NCI-H2196 treated with DMSO at 0.1 percent for 48 hours (cell line): ENCODE data around the gene TMOD1.
"Not testable (repeated sequence)": the region's sequence is repeated elsewhere in the genome, so short reads cannot be mapped to it uniquely, and the experiment has no call there.

Source experiments
- DNase-seq: peaks from one replicate; lab custom pipeline; 2025; ENCODE audit not compliant: unreplicated experiment; lab: John Stamatoyannopoulos, UW

Gene TMOD1

DNA sequence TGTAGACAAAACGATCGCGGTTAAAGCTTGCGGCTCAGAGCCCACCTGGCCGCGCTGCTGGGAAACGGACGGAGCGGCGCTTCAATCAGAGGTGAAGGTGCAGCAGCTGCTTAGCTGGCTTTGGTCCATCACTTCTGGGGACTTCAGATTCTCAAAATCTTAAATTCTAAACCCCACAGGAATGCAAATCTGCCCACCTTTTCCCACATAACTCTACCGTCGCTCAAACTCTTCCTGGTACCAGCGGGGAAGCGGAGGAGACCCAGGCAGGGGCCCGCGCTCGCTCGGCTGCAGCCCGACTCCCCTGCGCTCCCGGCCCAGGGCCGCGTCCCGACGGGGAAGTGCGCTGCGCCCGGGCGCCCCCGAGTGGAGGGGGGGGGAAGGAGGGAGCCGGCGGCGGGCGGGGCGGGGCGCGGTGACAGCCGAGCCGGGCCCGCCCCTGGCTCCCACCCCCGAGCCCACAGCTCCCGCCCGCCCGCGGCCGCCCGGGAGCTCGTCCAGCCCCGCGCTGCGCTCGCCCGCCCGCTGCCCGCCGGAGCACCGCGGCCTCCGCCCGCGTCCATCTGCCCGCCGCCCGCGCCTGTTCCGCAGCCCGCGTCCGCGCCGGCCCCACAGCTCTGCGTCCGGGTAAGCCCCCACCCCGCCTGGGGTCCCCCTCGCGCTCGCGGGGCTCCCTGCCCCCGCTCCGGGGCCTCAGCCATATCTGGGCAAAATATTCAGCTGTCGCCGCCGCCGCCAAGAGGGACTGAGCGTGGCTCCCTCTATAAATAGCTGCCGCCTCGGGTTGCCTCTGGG is at the start of gene TMOD1:
Gene TMOD1 (plus strand): TSS at position 490 of the 795 bp plus-strand sequence. CDS start 22,523 bp downstream, outside the sequence.
- peak; percentile 55 for DNase-seq

DNA sequence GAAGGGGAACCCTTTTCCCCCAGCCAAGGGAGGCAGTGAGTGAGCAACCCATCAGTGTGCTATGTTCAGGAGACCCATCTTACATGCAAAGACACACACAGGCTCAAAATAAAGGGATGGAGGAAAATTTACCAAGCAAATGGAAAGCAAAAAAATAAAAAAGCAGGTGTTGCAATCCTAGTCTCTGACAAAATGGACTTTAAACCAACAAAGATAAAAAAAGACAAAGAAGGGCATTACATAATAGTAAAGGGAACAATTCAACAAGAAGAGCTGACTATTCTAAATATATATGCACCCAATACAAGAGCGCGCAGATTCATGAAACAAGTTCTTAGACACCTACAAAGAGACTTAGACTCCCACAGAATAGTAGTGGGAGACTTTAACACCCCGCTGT is 47.9 kb upstream of the TMOD1 start:
- DNase-seq: not testable (repeated sequence)

DNA sequence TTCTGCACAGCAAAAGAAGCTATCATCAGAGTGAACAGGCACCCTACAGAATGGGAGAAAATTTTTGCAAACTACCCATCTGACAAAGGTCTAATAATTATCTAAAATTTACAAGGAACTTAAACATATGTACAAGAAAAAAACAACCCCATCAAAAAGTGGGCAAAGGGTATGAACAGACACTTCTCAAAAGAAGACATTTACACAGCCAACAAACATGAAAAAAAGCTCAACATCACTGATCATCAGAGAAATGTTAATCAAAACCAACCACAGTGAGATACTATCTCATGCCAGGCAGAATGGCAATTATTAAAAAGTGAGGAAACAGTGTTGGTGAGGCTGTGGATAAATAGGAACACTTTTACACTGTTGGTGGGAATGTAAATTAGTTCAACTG is 44.6 kb upstream of the TMOD1 start:
- not testable (repeated sequence) for DNase-seq

DNA sequence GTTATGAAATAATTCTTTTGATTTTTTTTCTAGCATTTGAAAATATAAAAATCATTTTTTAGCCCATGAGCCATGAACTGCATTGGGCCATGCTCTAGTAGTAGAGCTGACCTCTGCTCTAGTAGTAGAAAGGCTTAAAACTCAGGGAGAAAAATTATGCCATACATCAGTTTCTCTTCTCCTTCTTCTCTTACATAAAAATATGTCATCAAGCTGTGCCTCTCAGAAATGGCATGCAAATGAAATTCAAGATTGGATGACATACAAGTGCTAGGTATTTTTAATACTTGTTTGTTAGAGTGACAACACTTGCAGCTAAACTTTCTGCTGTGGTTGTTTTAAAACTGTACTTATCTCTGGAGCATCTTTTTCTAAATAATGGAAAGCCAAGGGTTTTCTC is 42.1 kb upstream of the TMOD1 start:
- no peak for DNase-seq

DNA sequence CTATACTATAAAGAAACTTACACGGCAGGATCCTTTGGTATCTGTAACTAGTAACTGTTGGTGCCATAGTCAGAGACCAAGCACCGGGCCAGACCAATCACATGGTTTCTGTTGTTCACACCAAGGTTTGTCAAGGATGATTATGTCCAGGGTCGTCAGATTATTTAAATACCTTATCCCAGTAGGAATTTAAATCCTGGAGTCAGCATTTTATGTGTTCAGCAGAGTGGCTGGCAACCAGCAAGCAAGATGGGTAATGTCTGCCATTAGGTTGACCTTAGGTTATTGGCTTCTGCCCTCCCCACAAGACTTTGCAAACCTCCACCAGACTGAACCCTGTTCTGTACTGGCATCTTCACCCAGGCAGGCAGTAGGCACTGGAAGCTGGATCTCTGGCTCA is 39.3 kb upstream of the TMOD1 start:
- DNase-seq: no peak

DNA sequence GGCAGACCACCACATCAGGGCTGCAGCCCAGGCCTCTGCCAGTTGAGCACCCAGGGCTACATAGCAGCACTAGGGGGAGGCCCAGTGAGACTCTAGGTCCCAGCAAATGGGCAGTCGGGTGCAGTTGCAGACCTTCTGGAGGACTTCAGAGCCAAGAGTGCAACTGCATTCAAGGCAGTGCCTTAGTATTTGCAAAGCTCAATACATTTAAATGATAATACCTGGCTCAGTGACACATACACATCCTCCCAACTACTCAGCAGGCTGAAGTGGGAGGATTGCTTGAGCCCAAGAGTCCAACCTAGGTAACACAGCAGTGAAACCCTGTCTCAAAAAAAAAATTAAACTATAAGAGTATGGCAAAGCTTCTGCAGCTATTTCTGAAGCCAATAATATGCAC is 38.6 kb upstream of the TMOD1 start:
- no peak for DNase-seq

DNA sequence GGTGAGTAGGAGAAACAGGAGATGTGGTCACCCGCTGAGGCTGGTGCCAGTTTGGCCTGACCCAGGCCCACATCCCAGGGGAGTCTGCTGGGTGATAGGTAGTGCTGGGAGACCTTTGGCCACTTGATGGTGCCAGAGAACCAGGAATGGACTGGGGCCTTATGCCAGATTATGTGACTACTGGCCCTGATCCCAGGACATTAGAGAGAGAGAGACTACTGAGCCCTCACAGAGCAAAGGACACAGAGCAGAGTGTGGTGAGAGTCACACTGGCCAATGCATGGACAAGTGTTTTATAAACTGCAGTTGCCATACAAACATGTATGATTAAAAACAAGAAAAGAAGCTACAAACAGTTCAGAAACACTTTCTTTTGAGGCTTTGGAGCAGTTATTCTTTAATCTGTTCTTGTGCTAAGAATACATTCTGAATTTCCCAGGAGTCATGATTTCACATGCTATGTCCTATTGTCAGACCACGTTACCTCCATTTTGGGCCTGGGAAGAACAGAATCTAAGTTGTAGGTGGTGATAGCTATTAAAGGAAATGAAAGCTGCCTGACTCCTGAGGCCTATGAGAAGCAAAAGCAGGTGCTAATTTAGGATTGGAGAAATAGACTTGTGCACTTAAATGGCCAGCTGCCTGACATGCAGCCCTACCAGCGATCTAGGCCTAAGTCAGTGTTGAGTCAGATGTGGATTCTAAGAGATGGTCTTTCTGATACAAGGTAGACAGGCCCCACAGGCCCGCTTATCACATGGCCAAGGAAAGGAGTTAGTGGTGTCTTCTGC is 32.6 kb upstream of the TMOD1 start:
- peak; percentile 45 for DNase-seq

DNA sequence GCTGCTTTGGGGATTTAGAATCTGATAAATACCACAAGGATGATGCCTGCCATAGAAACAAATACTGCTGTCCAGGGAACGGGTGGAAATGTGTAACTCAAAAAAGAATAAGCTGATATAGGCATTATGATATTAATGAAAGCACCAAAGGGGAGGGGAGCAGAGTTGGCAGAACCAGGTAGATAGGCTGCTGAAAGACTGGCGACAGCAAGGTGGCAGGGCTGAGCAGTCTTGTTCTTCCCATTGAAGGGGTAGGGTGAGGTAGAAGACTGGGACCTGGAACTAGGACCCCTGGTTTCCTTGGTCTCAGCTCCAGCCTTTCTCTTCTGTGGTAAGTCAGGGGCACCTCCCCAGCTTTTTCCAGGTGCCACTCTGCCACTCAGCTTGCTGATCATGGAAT is 31.4 kb upstream of the TMOD1 start:
- no peak for DNase-seq

DNA sequence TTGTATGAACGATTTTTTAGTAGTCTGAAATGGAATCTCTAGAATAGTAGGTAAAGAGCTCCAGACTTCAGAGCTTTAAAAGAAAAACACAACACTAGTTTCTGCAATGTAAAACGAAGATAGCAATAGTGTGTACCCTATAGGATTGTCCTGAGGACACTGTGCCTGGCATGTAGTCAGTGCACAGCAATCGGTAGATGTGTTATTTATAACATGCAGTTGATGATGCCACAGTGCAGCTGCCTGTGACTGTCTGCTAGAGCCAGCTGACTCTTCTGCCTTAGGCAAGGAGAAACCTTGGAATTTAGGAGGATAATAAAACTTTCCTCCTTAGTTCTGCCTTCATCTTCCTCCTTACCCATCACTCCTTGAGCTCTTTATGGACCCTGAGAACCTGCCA is 27.7 kb upstream of the TMOD1 start:
- no peak for DNase-seq

DNA sequence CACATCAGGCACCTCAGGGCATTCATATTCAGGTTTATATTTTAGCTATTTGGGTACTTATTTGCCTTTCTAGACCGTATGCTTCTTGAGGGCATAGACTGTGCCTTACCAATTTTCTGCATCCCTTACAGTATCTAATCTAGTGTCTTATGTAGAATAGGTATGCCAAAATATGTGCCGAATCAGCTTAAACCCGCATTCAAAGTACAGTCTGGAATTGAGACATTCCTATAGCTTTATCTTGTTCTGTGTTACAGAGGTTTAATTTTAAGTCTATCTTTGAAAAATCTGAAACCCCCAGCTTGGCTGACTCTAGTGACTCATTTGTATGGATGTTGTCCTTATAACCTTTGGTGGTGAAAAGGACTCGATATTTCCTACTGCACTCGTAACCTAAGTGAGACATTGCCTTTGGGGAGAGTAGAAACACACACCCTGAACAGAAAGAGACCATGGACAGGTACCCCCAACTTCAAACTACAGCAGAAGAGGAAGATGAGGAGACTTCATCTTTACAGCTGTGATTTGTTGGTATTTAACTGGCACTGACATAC is 27.0 kb upstream of the TMOD1 start:
- no peak for DNase-seq

DNA sequence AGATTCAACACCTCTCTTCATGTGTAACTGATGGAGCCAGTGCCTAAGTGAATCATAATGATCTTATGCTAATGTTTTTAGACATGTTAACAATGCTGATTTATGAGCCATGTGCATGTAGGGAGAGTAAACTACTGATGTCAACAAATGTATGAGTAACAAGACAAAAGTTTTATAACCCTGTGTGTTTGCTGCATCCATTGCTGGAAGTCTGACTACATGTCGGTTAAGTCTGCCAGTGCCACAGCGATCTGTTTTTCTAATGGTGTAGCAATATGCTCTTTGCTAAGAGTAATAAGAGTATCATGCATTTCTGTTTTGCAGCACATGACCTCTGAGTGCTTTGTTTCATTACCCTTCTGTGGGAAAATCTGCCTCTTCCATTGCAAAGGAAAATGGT is 26.4 kb upstream of the TMOD1 start:
- no peak for DNase-seq

DNA sequence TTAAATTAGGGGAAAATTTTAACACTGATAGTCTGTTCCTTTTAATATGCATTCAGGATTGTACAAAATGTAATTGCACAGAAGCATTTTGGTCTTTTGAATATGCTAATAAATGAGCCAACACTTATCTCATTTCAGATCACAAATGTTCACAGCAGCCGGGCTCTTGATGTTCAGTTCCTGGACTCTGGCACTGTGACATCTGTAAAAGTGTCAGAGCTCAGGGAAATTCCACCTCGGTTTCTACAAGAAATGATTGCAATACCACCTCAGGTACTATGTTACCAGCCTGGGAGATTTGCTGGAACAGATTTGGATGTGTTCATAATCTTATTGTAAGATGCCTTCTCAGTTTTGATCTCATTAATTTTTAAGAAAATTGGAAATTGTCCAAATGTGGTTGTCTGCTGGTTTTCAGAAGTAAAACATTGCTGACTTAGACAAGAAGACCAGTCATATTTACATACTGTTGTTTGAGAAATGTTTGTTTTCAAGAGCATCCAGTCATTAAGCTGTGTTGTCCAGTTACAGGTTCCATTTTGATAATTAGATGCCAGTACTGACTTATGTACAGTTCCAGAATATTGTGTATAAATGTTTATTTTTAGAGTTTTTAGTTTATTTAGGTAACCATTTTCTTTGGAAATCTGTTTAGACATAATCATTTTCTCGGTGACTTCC is 23.0 kb upstream of the TMOD1 start:
- no peak for DNase-seq

DNA sequence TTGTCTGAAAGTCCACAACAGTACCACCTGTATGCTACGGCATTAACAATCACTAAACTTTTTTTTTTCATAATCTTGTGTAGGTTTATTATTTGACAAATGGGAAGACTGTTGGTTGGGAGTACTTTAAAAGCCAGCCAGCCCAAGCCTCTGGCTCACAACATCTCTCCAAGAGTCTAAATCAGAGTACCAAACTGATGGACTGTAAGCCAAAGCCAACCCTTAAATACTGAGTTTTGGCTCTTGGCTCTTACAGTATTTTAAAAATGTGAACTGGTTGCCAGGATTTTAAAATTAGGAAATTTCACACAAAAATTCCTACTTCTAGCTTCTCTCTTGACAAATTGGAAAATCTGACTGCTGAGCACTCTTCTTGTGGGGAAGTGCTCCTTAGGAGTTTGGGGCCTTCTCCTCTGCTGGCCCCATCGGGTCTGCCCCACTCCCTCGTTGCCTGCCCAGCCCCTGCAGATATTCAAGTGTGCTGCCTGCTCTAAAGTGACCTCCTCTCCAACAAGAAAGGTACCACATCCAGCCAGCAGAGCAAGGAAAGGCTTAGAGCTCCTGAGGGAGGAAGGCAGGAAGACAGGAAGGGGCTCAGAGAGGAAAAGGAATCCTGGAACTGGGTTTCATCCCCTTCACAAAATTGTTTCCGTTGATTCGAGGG is 21.8 kb upstream of the TMOD1 start:
- no peak for DNase-seq

DNA sequence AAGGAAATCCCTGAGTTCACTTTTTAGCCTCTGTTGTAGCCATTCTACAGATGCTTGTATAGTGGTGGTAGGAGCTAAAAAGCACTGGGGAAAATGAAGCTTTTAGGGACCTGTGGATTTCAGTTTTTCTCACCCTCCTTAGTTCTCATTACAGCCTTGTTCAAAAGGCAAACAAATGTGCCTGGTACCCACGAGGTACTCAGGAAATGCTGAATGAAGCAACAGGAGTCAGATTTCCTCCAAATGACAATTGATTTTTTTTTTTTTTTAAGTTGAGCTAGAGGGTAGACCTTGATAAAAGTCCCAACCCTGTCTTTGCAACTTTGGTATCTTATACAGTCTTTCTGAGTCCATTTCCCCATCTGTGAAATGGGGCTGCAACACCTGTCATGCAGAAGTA is 21.3 kb upstream of the TMOD1 start:
- no peak for DNase-seq

DNA sequence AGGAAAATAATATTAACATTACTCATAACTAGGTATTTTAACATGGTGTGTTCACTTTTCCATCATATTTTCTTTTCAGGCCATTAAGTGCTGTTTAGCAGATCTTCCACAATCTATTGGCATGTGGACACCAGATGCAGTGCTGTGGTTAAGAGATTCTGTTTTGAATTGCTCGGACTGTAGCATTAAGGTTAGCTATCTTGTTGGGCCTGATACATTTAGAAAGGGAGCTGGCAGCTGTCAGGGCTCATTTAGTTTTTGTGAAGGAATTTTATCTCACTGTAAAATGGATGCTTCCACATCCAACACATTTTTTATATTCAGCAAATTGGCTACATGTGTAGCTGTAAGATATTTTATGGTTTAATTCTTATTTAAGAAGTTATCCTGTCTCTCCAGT is 20.7 kb upstream of the TMOD1 start:
- no peak for DNase-seq

DNA sequence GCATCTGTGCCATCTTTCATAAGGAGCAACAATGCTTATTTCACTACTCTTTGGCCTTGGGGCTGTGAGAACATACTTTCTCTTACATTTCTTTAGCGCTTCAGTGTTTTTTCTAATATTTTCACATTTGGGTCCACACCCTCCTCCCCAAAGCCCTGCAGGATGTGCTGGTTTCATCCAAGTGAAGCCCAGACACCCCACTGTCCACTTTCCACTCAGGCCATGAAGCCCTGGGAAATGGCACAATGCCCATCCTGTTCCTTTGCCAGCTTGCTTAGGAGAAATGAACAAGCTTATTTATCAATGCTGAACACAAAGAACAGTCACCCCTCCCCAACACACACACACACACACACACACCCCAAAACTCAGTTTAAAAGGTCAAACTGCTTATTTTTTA is 17.3 kb upstream of the TMOD1 start:
- no peak for DNase-seq

DNA sequence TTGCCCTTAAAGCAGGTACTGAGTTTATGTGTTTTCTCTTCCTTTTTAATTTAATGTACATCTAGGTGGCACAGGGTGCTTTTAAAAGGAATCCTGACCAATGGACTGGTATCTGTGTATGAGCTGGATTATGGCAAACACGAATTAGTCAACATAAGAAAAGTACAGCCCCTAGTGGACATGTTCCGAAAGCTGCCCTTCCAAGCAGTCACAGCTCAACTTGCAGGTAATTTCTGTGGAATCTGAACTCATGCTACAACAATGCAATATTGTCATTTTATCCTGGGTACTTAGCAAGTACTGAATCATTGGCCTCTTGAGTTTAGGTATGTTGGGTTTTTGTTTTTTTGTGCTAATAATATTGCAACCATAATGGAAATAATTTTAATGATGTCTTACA is 14.4 kb upstream of the TMOD1 start:
- DNase-seq: no peak

DNA sequence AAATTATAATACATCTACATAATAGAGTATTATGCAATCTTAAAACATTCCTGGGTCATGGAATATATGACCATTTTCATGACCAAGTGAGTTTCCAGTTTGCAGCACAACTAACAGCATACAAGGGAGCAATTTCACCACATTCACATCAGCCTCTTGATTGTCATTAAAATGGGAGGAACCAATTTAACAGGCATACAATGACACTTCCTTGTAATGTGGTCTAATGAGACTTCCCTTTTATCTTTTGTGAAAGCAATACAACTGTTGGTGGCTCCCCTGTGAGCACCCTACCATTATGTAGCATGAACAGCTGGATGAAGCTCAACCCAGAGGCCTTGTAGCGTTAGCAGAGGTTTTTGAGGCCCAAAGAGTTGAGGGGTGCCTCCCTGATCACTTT is 13.6 kb upstream of the TMOD1 start:
- DNase-seq: no peak

DNA sequence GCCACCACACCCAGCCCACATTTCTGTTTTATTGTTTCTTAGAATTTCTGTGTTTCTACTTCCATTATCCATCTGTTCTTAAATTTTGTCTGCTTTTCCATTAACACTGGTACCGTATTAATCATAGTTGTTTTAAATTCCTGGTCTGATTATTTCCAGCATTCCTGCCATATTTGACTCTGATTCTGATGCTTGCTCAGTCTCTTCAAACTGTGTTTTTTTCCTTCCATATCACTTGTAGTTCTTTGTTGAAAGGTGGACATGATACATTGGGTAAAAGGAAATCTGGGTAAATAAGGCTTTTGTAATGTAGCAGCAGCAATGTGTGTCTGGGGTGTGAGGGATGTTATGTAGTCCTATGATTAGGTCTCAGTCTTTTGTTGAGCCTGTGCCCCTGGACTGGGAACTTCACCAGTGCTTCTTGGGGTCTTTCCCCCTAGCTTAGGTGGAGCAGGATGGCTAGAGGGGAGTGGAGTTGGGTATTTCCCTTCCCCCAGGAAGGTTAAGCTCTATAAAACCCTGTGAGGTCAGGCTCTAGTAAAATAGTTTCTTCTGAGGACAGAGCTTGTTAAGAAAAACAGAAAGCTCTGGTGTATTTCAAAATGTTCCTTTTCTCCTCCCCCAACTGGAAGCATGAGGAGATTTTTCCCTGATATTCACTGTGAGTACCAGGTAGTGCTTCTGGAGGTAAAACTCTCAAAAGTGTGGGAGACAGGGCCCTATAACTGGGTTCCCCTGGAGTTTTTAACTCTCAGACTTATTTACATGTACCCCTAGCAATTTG is 10.1 kb upstream of the TMOD1 start:
- no peak for DNase-seq
